GM19193 (cell line): Measurements from ENCODE around the gene BORCS5.
A peak's percentile ranks its signal among the peaks of the same experiment; 100 is the strongest.

Experiments used
- POLR2A ChIP-seq: IDR thresholded peaks from 4 replicates; pipeline ENCODE4 v1.6.1; 2011; ENCODE audit not compliant: insufficient read depth, insufficient read length; ENCODE audit errors: extremely low read depth

BORCS5 gene

GRCh38 chr12:12356896-12357718, at the start of gene BORCS5:
BORCS5 (plus strand) TSS chr12:12357078; CDS start chr12:12357452, 374 bp downstream.
- peak; percentile 98 for TF ChIP-seq POLR2A

GRCh38 chr12:12315838-12316237, 41.0 kb upstream of the BORCS5 start:
- no peak for TF ChIP-seq POLR2A

GRCh38 chr12:12319451-12320183, 37.3 kb upstream of the BORCS5 start:
- TF ChIP-seq POLR2A: no peak

- no peak for TF ChIP-seq POLR2A
Measured at GRCh38 chr12:12323118-12323517, 33.8 kb upstream of the BORCS5 start.

GRCh38 chr12:12323591-12323990, 33.3 kb upstream of the BORCS5 start:
- TF ChIP-seq POLR2A: no peak

GRCh38 chr12:12326262-12326661, 30.6 kb upstream of the BORCS5 start:
- TF ChIP-seq POLR2A: no peak

GRCh38 chr12:12327802-12328201, 29.1 kb upstream of the BORCS5 start:
- TF ChIP-seq POLR2A: no peak

- no peak for TF ChIP-seq POLR2A
Measured at GRCh38 chr12:12331244-12331771, 25.6 kb upstream of the BORCS5 start.

- no peak for TF ChIP-seq POLR2A
Measured at GRCh38 chr12:12331896-12332295, 25.0 kb upstream of the BORCS5 start.

GRCh38 chr12:12333407-12334366, 23.2 kb upstream of the BORCS5 start:
- no peak for TF ChIP-seq POLR2A

- no peak for TF ChIP-seq POLR2A
Measured at GRCh38 chr12:12334367-12335040, 22.4 kb upstream of the BORCS5 start.

GRCh38 chr12:12336049-12336411, 20.8 kb upstream of the BORCS5 start:
- TF ChIP-seq POLR2A: no peak

- TF ChIP-seq POLR2A: no peak
Measured at GRCh38 chr12:12336511-12336910, 20.4 kb upstream of the BORCS5 start.

- no peak for TF ChIP-seq POLR2A
Measured at GRCh38 chr12:12338527-12339168, 18.2 kb upstream of the BORCS5 start.
